H1 (cell line): ENCODE data around the gene EPG5. TPM values are rescaled to one million over a fixed set of nuclear protein-coding genes. Genes with fewer than 3 reads are reported as not detected.

ENCODE experiments used
- CTCF ChIA-PET: fragments of 300-600 bp; sonication (Branson Sonifier 250); formaldehyde crosslinking; loops from one replicate; lab custom pipeline; 2021; ENCODE audit not compliant: partially characterized antibody; lab: Charles Lee
- POLR2A ChIA-PET: fragments of 300-600 bp; sonication (Branson Sonifier 250); formaldehyde crosslinking; loops from one replicate; lab custom pipeline; 2021; ENCODE audit warnings: inconsistent platforms; ENCODE audit not compliant: partially characterized antibody; lab: Charles Lee
- DNase-seq, 2 experiments: peaks; one replicate each; pipeline versions ENCODE4 v3.0.0 to v3.0.0-alpha.2; 2010 to 2022; ENCODE audit warnings: low spot score in 2 of 2, low read depth in 1 of 2, mixed read lengths in 1 of 2
- FAIRE-seq: peaks from 2 replicates; lab custom pipeline; 2011; peaks lifted over from hg19 to GRCh38; lab: Jason Lieb, UNC
- H2AFZ ChIP-seq: 2 replicates; pipeline ENCODE4 v1.8.1; 2012; ENCODE audit warnings: low read length, inconsistent platforms
- H2AK5ac ChIP-seq: 2 replicates; pipeline ENCODE4 v1.6.1; 2013; ENCODE audit warnings: low read depth, low read length
- H2BK120ac ChIP-seq: replicated peaks from 2 replicates; pipeline ENCODE3; 2013; ENCODE audit warnings: low read depth, low read length, inconsistent platforms
- H2BK12ac ChIP-seq: 2 replicates; pipeline ENCODE4 v1.6.1; 2013; ENCODE audit warnings: low read depth, low read length
- H2BK15ac ChIP-seq: 2 replicates; pipeline ENCODE4 v1.6.1; 2013; ENCODE audit warnings: low read length
- H2BK20ac ChIP-seq: 2 replicates; pipeline ENCODE4 v1.6.1; 2013; ENCODE audit warnings: low read length
- H2BK5ac ChIP-seq: 2 replicates; pipeline ENCODE4 v1.6.1; 2013; ENCODE audit warnings: low read depth, low read length
- H3K14ac ChIP-seq: 2 replicates; pipeline ENCODE4 v1.6.1; 2013; ENCODE audit warnings: inconsistent platforms; ENCODE audit not compliant: insufficient read length
- H3K18ac ChIP-seq: 2 replicates; pipeline ENCODE4 v1.6.1; 2013; ENCODE audit warnings: low read length; ENCODE audit errors: extremely low read depth
- H3K23ac ChIP-seq: 2 replicates; pipeline ENCODE4 v1.6.1; 2013; ENCODE audit warnings: inconsistent platforms; ENCODE audit not compliant: insufficient read length
- H3K23me2 ChIP-seq: 2 replicates; pipeline ENCODE4 v1.6.1; 2013; ENCODE audit warnings: low read depth, low read length
- H3K27ac ChIP-seq: 2 replicates; pipeline ENCODE4 v1.6.1; 2011; ENCODE audit warnings: low read depth, low read length, inconsistent platforms
- H3K27me3 ChIP-seq, 4 experiments: replicated peaks in 1 of 4; 1 replicate in 1 of 4; 2 replicates in 3 of 4; pipeline versions ENCODE4 v1.6.1 to v1.8.1; 2011 to 2013; ENCODE audit warnings: low read length in 3 of 4, mild to moderate bottlenecking in 3 of 4, inconsistent platforms in 2 of 4, mixed read lengths in 2 of 4, moderate library complexity in 1 of 4; ENCODE audit not compliant: control insufficient read depth in 3 of 4, insufficient read depth in 3 of 4; ENCODE audit errors: extremely low read depth in 1 of 4
- H3K36me3 ChIP-seq, 4 experiments: 2 replicates each; pipeline versions ENCODE4 v1.6.1 to v1.8.1; 2011 to 2013; ENCODE audit warnings: mild to moderate bottlenecking in 4 of 4, low read length in 3 of 4, moderate library complexity in 2 of 4, control low read depth in 1 of 4, inconsistent platforms in 1 of 4; ENCODE audit not compliant: insufficient read depth in 4 of 4, control insufficient read depth in 2 of 4
- H3K4ac ChIP-seq: replicated peaks from 2 replicates; pipeline ENCODE3; 2013; ENCODE audit warnings: low read length, low read depth, mixed read lengths, inconsistent platforms; ENCODE audit not compliant: insufficient read length
- H3K4me1 ChIP-seq, 4 experiments: replicated peaks in 1 of 4; 1 replicate in 1 of 4; 2 replicates in 3 of 4; pipeline versions ENCODE4 v1.6.1 to v1.8.1; 2011 to 2013; ENCODE audit warnings: low read length in 3 of 4, inconsistent platforms in 2 of 4, mixed read lengths in 1 of 4; ENCODE audit not compliant: insufficient read depth in 4 of 4, control insufficient read depth in 3 of 4
- H3K4me2 ChIP-seq, 2 experiments: 2 replicates each; pipeline versions ENCODE4 v1.6.1 to v1.8.1; 2011 to 2013; ENCODE audit warnings: low read depth in 2 of 2, low read length in 2 of 2, control low read depth in 1 of 2, inconsistent platforms in 1 of 2, mild to moderate bottlenecking in 1 of 2; ENCODE audit not compliant: insufficient read depth in 1 of 2
- H3K4me3 ChIP-seq, 4 experiments: fragments of 200-600, 300-600 bp in 1 of 4; sonication (generic), shearing (Covaris generic), sonication (Bioruptor Twin) in 1 of 4; 2 replicates each; pipeline versions ENCODE4 v1.5.1 to v1.8.1; 2011 to 2016; ENCODE audit warnings: low read length in 4 of 4, low read depth in 3 of 4, control low read depth in 2 of 4, inconsistent platforms in 2 of 4, mild to moderate bottlenecking in 2 of 4, mixed read lengths in 1 of 4, moderate library complexity in 1 of 4; ENCODE audit not compliant: insufficient read depth in 2 of 4; ENCODE audit errors: extremely low read depth in 1 of 4
- H3K56ac ChIP-seq: replicated peaks from 2 replicates; pipeline ENCODE3; 2013; ENCODE audit warnings: low read depth, mild to moderate bottlenecking, mixed read lengths, low read length, inconsistent platforms; ENCODE audit not compliant: insufficient read length
- H3K79me1 ChIP-seq: 2 replicates; pipeline ENCODE4 v1.6.1; 2013; ENCODE audit warnings: low read depth, low read length, control low read depth
- H3K79me2 ChIP-seq, 2 experiments: 2 replicates each; pipeline versions ENCODE4 v1.6.1 to v1.8.1; 2012 to 2013; ENCODE audit warnings: low read length in 2 of 2, mild to moderate bottlenecking in 2 of 2, inconsistent platforms in 1 of 2; ENCODE audit not compliant: insufficient read depth in 2 of 2, control insufficient read depth in 1 of 2
- H3K9ac ChIP-seq, 4 experiments: replicated peaks in 1 of 4; 1 replicate in 1 of 4; 2 replicates in 3 of 4; pipeline versions ENCODE4 v1.6.1 to v1.8.1; 2011 to 2013; ENCODE audit warnings: low read depth in 3 of 4, low read length in 3 of 4, control low read depth in 2 of 4, mild to moderate bottlenecking in 2 of 4, moderate library complexity in 2 of 4, inconsistent platforms in 1 of 4; ENCODE audit errors: extremely low read depth in 1 of 4
- H3K9me3 ChIP-seq, 2 experiments: 2 replicates each; pipeline versions ENCODE4 v1.6.1 to v1.8.1; 2012 to 2013; ENCODE audit warnings: mild to moderate bottlenecking in 2 of 2, moderate library complexity in 2 of 2, control low read depth in 1 of 2, inconsistent platforms in 1 of 2, low read depth in 1 of 2, low read length in 1 of 2, mixed read lengths in 1 of 2; ENCODE audit not compliant: insufficient read depth in 2 of 2
- H4K20me1 ChIP-seq, 2 experiments: replicated peaks in 1 of 2; 2 replicates each; pipeline versions ENCODE3 to v1.8.1; 2011 to 2013; ENCODE audit warnings: inconsistent platforms in 2 of 2, low read length in 2 of 2, mild to moderate bottlenecking in 1 of 2; ENCODE audit not compliant: insufficient read depth in 2 of 2, control insufficient read depth in 1 of 2
- H4K5ac ChIP-seq: 2 replicates; pipeline ENCODE4 v1.6.1; 2013; ENCODE audit warnings: low read length, low read depth, mixed read lengths, inconsistent platforms; ENCODE audit not compliant: insufficient read length
- H4K8ac ChIP-seq: 2 replicates; pipeline ENCODE4 v1.8.0; 2013; ENCODE audit warnings: mild to moderate bottlenecking, moderate library complexity, low read length, inconsistent platforms; ENCODE audit not compliant: insufficient read depth; ENCODE audit errors: extremely low read depth
- H4K91ac ChIP-seq: replicated peaks from 2 replicates; pipeline ENCODE3; 2013; ENCODE audit warnings: low read length, mixed read lengths, inconsistent platforms; ENCODE audit not compliant: insufficient read length
- ATF3 ChIP-seq: IDR thresholded peaks from 2 replicates; pipeline ENCODE4 v1.6.1; 2011; ENCODE audit warnings: low read depth, mild to moderate bottlenecking, low read length; ENCODE audit not compliant: insufficient read depth
- BCL11A ChIP-seq, 2 experiments: IDR thresholded peaks; one replicate each; pipeline ENCODE4 v1.6.1; 2011; ENCODE audit warnings: low read depth in 2 of 2, low read length in 2 of 2, mild to moderate bottlenecking in 2 of 2
- CBX5 ChIP-seq: fragments of 300-800, 300-1000 bp; sonication (generic); IDR thresholded peaks from 2 replicates; pipeline ENCODE4 v1.7.1; 2016; ENCODE audit warnings: antibody characterized with exemption, low read length, low read depth
- CBX8 ChIP-seq: fragments of 300-800, 300-1000 bp; sonication (generic); IDR thresholded peaks from 2 replicates; pipeline ENCODE4 v1.7.1; 2016; ENCODE audit warnings: low read depth, low read length, borderline replicate concordance
- EGR1 ChIP-seq: IDR thresholded peaks from 2 replicates; pipeline ENCODE4 v1.6.1; 2011; ENCODE audit warnings: low read depth, low read length, borderline replicate concordance
- FOSL1 ChIP-seq: IDR thresholded peaks from 2 replicates; pipeline ENCODE4 v1.6.1; 2011; ENCODE audit warnings: mild to moderate bottlenecking, low read depth, low read length, moderate library complexity; ENCODE audit not compliant: insufficient read depth
- POU5F1 ChIP-seq: IDR thresholded peaks from 2 replicates; pipeline ENCODE4 v1.6.1; 2011; ENCODE audit warnings: low read depth, mild to moderate bottlenecking, low read length, moderate library complexity
- RNF2 ChIP-seq: fragments of 200-900, 300-1000 bp; sonication (generic); IDR thresholded peaks from 2 replicates; pipeline ENCODE4 v1.7.1; 2016; ENCODE audit warnings: borderline replicate concordance, low read depth, mild to moderate bottlenecking, antibody characterized with exemption, low read length; ENCODE audit not compliant: poor library complexity, severe bottlenecking; ENCODE audit errors: missing control alignments
- SIRT6 ChIP-seq: IDR thresholded peaks from one replicate; pipeline ENCODE4 v1.7.1; 2012; ENCODE audit warnings: low read length, inconsistent platforms
- USF2 ChIP-seq: IDR thresholded peaks from 2 replicates; pipeline ENCODE4 v1.6.1; 2011; ENCODE audit warnings: low read length, improper control_type of control experiment
- ZNF274 ChIP-seq: IDR thresholded peaks from 2 replicates; pipeline ENCODE4 v1.7.0; 2012; ENCODE audit warnings: low read length, borderline replicate concordance; ENCODE audit errors: extremely low read depth
- WGBS, 2 experiments: shearing (Covaris generic) in 1 of 2; methylation state at CpG; one replicate each; pipeline versions ENCODE4 v1.1.6 to v1.1.7; 2013 to 2015; ENCODE audit warnings: low lambda C conversion rate in 2 of 2, mixed read lengths in 2 of 2, inconsistent platforms in 1 of 2, low coverage in 1 of 2, missing lambda C conversion rate in 1 of 2; ENCODE audit not compliant: insufficient replicate concordance in 2 of 2, insufficient coverage in 1 of 2, insufficient read length in 1 of 2; ENCODE audit errors: extremely low coverage in 1 of 2, missing lambda C conversion rate in 1 of 2; 5-methylcytosine and 5-hydroxymethylcytosine counted together
- polyA plus RNA-seq, 7 experiments: library from polyadenylated mRNA; depleted of rRNA in 3 of 7; stranded (reverse) in 5 of 7; unstranded in 2 of 7; fragments of >200 nt in 5 of 7; fragments of 200-250 nt in 2 of 7; gene quantifications; 1 replicate in 5 of 7; 2 replicates in 1 of 7; 4 replicates in 1 of 7; pipeline versions ENCODE4 v1.2.1 to v1.2.3, GENCODE V29; 2011 to 2013; ENCODE audit warnings: missing spikeins in 2 of 7, mixed read lengths in 2 of 7
- total RNA-seq: library from RNA; stranded (reverse); fragmentation: NEBNext Ultra II Directional; extraction: Animal tissue kit (Norgen Biotek cat#: 25700); gene quantifications from 2 replicates; pipeline ENCODE4 v1.2.1, GENCODE V29; 2021

The EPG5 gene
- total and polyA plus RNA-seq, 2 of the 8 experiments (the other 6 are each of a cell fraction or from before 2014, with no cell fraction given): 14.1 to 18.3 TPM

DNA sequence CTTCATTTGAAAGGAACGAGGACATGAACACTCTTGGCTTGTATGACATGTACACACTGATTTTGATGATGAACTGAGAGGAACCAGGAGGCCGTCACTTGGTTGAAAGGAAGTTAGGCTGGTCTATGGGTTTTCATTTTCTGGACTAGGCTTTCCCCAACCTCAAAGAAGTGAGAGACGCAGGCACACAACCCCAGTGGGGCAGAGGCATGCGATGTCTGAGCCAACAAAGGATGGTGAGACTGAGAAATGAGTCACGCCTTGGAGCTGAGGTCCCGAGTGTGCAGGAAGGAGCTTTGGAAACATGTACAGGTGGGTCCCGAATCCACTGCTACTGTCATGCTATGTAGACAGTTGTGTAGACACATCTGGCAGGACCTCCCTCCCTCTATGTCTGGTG lies 117.6 kb downstream of the EPG5 start:
- no peak overlapping the region for H2BK120ac ChIP-seq
- H3K9me3 ChIP-seq: no peaks in the 10 kb centered on the region
- H2AFZ ChIP-seq: no peak overlapping the region
- no peaks in the 10 kb centered on the region for H3K23me2 ChIP-seq
- no peak overlapping the region for H3K18ac ChIP-seq
- H3K27me3 ChIP-seq: no peaks in the 10 kb centered on the region
- H2BK5ac ChIP-seq: no peak overlapping the region
- H4K8ac ChIP-seq: no peak overlapping the region
- H2BK20ac ChIP-seq: no peak overlapping the region
- no peaks in the 10 kb centered on the region for H3K79me2 ChIP-seq
- H4K20me1 ChIP-seq: no peaks in the 10 kb centered on the region
- H3K36me3 ChIP-seq: peaks cover 0 to 3% (median under 1%) of the 10 kb centered on the region in 4 experiments; a peak in 2 of 8 replicates
- H3K14ac ChIP-seq: no peak overlapping the region
- no peak overlapping the region for H3K23ac ChIP-seq
- POLR2A ChIA-PET: no interaction called here
- no peak overlapping the region for H3K27ac ChIP-seq
- no peak for DNase-seq
- H3K79me1 ChIP-seq: no peaks in the 10 kb centered on the region
- H2BK15ac ChIP-seq: no peak overlapping the region
- FAIRE-seq: no peak
- WGBS, 2 experiments: 92% methylated on average over 7 of the region's 7 CpGs; no CpG with 5 or more reads in 1 of the 2 experiments
- no peak overlapping the region for H3K56ac ChIP-seq
- no peak overlapping the region for H4K5ac ChIP-seq
- no peak overlapping the region for H2BK12ac ChIP-seq
- TF ChIP-seq CBX8 (no peak), BCL11A (IDR thresholded peaks at IDR 0.05; ENCODE audit: low read depth in 2 of 2, low read length in 2 of 2) (no peak), EGR1 (no peak), POU5F1 (no peak), FOSL1 (no peak), ATF3 (no peak), CBX5 (no peak), RNF2 (no peak), USF2 (no peak), ZNF274 (no peak), SIRT6 (no peak)
- TF ChIP-seq, all 59 proteins: peak for 0
- no peak overlapping the region for H3K4me3 ChIP-seq
- H4K91ac ChIP-seq: no peak overlapping the region
- H3K4ac ChIP-seq: no peak overlapping the region
- H3K9ac ChIP-seq: no peak overlapping the region
- H3K4me2 ChIP-seq: no peak overlapping the region
- no peak overlapping the region for H2AK5ac ChIP-seq
- CTCF ChIA-PET: interaction anchor here (0.6 to 5.2 kb wide), 21 partner anchors 9 to 224 kb away, joined by 3 to 41 read pairs (median 4); partner anchors contain the start of gene SLC14A1
- H3K4me1 ChIP-seq: no peaks in the 10 kb centered on the region
